ENCODE measurements around the gene XRN2.

The XRN2 gene

GRCh38 chr20:21303061-21303871 lies at the start of gene XRN2:
Gene XRN2 (plus strand): TSS chr20:21303331. CDS start chr20:21303399, 68 bp downstream.
- peak; percentile 95 for DNase-seq

DNA sequence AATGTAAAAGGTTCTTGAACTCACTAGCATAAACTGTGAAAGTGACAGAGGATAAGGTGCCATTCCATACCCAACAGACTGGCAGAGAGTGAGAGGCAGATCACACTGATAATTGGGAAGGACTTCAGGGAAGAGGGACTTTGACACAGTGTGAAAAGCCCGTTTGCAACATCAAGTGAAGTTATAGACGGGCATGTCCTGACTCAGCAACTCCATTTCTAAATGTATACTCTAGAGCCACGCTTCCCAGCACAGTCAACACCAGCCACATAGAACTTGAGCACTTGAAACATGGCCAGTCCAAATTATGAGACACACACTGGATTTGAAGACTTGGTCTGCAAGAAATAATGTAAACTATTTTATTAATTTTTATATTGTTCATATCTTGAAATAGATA lies 45.9 kb upstream of the XRN2 start:
- DNase-seq, result no peak

GRCh38 chr20:21258411-21258810 lies 44.7 kb upstream of the XRN2 start:
- no peak for DNase-seq

GRCh38 chr20:21259346-21259745 lies 43.8 kb upstream of the XRN2 start:
- no peak for DNase-seq

DNA sequence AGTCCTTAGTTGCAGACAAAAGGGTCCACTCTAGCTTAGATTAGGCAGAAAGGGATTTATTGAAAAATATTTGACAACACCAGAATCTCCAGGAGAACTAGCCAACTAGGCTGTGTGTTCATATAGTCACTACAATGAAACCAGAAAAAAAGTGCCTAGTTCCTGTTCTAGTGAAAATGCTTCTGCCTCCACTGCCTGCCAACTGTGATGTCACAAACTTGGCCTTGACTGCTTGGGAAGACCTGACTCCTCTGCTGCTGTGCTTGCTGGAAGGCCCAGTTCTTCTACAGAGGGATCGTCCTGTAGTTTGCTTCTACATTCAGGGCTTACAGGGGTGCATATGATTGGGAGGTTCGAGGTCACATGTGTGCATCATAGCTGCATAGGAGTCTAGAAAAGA lies 40.3 kb upstream of the XRN2 start:
- DNase-seq, result no peak

- DNase-seq, result no peak
Measured at GRCh38 chr20:21265261-21266190, 37.6 kb upstream of the XRN2 start.

DNA sequence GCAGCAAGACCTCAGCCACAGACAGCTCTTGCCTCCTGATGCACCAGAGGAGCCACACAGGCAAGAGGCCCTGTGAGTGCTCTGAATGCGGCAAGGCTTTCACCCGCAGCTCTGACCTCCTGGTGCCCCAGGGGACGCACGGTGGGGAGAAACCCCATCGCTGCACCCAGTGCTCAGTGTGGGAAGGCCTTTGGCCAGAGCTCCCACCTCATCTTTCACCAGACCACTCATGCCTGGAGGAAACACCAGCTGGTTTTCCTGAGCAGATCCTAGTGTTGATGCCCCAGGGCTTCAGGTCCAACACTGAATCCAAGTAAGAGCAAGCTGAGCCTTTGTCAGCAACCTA lies 37.0 kb upstream of the XRN2 start:
- DNase-seq, result no peak

- no peak for DNase-seq
Measured at GRCh38 chr20:21269772-21270171, 33.4 kb upstream of the XRN2 start.

DNA sequence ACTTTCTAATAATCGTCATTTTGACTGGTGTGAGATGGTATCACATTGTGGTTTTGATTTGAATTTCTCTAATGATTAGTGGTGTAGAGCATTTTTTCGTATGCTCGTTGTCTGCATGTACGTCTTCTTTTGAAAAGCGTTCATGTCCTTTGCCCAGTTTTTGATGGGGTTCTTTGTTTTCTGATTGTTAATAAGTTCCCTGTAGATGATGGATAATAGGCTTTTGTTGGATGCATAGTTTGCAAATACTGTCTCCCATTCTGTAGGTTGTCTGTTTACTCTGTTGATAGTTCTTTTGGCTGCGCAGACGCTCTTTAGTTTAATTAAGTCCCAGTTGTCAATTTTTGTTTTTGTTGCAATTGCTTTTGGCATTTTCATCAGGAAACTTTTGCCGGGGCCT lies 32.3 kb upstream of the XRN2 start:
- no peak for DNase-seq

- DNase-seq, result no peak
Measured at GRCh38 chr20:21272279-21272678, 30.9 kb upstream of the XRN2 start.

GRCh38 chr20:21272679-21273078 lies 30.5 kb upstream of the XRN2 start:
- DNase-seq, result no peak

- no peak for DNase-seq
Measured at GRCh38 chr20:21273755-21274386, 29.3 kb upstream of the XRN2 start.

GRCh38 chr20:21278829-21279228 lies 24.3 kb upstream of the XRN2 start:
- DNase-seq, result no peak

GRCh38 chr20:21279706-21280521 lies 23.2 kb upstream of the XRN2 start:
- DNase-seq, result no peak

DNA sequence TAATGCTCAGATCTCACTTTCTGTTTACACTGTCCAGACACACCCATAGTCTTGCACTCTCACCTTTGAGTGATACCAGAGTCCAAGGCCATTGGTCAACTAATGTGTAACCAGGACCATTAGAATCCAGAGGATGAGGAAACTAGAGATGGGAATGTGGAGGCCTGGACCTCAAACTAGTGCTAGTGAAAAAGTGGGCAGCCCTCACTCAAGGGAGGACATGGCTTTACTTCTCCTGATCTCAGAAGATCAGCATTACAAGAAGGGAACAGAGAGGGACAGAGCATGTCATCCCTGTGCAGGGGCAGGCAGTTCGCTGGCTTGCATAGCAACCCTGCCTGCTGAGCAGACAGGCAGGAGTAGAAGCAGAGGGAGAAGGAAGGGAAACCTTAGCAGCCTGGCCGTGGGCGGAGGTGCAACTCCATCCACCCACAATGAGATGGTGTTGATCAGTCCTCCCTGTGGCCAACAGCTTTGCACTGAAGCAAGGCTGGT lies 22.6 kb upstream of the XRN2 start:
- no peak for DNase-seq

- no peak for DNase-seq
Measured at GRCh38 chr20:21286775-21287174, 16.4 kb upstream of the XRN2 start.

DNA sequence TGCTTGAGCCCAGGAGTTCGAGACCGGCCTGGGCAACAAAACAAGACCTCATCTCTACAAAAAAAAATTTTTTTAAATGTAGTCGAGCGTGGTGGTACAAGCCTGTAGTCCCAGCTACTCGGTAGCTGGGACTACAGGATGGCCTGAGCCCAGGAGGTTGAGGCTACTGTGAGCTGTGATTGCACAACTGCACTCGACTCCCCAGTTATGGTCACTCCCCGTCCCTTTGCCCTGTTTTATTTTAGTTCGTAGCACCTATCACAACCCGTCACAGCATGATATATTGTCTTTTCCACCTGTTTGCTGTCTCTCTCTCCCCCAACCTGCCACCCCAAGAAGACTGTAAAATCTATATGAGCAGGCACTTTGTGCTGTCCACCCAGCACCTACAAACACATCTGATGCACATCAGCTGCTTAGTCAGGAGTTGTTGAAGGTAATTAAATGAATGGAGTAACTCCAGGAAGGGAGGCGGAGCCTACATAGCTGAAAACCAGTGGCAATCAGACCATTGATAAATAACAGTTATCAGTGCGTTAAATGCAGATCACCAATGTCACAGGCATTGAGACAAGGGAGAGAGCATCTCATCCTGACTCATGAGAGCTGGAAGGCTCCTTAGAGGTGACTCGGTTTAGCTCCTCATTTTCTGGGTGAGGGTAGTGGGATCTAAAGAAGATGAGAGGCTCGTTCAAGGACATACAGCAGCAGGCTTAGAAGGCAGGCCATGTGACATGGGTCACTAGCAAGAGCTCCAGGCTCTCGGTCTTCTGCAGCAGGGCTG lies 14.4 kb upstream of the XRN2 start:
- DNase-seq, result no peak

GRCh38 chr20:21289651-21290050 lies 13.5 kb upstream of the XRN2 start:
- no peak for DNase-seq

- DNase-seq, result no peak
Measured at GRCh38 chr20:21291026-21291425, 12.1 kb upstream of the XRN2 start.

DNA sequence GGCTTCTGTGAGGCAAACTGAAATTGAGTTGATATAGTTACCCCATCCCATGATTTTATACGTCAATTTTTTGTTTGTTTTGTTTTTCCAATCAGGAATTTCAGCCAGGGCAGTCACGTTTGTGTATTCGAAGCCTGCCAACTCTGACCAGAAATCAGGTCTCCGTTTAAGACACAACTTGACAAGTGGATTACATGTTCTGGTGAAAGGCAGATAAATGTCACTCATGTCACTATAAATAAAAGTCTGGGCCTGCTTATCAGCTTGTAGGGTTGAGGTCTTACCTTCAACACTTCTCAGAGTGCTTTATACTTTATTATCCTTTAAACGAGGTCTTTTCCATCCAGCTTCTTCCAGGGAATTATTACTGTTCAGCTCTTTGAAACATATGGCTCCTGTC lies 8.4 kb upstream of the XRN2 start:
- DNase-seq, result no peak

DNA sequence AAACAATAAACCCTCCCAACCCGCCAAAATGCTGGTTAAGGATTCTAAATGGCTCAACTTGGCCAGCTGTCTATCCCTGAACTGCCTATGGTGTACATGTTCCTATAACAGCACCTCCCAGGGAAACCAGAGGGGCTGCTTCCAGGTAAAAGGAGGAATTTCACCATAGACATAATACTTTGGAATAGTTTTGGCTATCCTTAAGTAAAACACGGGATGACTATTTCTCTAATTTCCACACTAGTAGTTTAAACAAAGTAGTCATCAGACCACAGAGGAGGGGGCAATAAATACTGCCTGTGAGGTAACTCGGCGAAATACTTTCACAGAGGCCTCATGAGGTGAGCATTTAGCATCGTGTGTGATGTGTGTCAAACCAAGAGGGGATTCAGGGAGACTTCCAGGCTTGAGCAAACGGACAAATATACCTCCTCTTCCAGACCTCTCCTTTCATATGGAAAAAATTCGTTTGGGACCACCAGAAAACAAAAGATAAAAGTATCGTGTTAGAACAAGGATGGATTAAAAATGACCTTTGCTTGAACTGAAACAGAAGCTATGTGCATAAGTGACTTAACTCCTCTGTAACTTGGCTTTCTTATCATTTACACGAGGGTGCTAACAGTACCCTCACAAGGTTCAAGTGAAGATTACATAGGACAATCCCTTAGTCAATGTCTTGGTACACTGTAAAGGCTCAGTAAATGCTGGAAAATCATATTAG lies 1.0 kb upstream of the XRN2 start:
- DNase-seq, result no peak

All from CD4-positive, alpha-beta T cell treated with Interleukin-10 for 1 hour (primary cell).